GM21526 (cell line): ENCODE results near the gene MZF1.
"Not testable (repeated sequence)": the region's sequence is repeated elsewhere in the genome, so short reads cannot be mapped to it uniquely, and the experiment has no call there.

Experiments
- ATAC-seq: cut with Tn5 transposase; IDR thresholded peaks from one replicate; pipeline ENCODE4 v1.9.1; 2021; ENCODE audit warnings: moderate library complexity; ENCODE audit not compliant: unreplicated experiment, low FRiP score

The MZF1 gene

GRCh38 chr19:58572818-58573657, at the start of gene MZF1:
TSS of gene MZF1 (minus strand) at chr19:58573335. CDS start at chr19:58571389, 1,946 bp downstream.
- ATAC-seq, result peak; percentile 51

GRCh38 chr19:58607213-58607612, 34.1 kb upstream of the MZF1 start:
- ATAC-seq, result not testable (repeated sequence)

- not testable (repeated sequence) for ATAC-seq
These were observed 33.2 kb upstream of the MZF1 start for GRCh38 chr19:58606251-58606896.

- ATAC-seq, result no peak
These were observed 13.1 kb upstream of the MZF1 start for GRCh38 chr19:58586133-58586765.

GRCh38 chr19:58585442-58586132, 12.5 kb upstream of the MZF1 start:
- ATAC-seq, result no peak

GRCh38 chr19:58584498-58585441, 11.6 kb upstream of the MZF1 start:
- no peak for ATAC-seq

GRCh38 chr19:58582985-58583384, 9.8 kb upstream of the MZF1 start:
- ATAC-seq, result no peak

- ATAC-seq, result no peak
These were observed 8.3 kb upstream of the MZF1 start for GRCh38 chr19:58581227-58582141.

- no peak for ATAC-seq
These were observed 6.5 kb upstream of the MZF1 start for GRCh38 chr19:58579473-58580142.

- no peak for ATAC-seq
These were observed 5.1 kb upstream of the MZF1 start for GRCh38 chr19:58578012-58578925.

- ATAC-seq, result not testable (repeated sequence)
These were observed 4.4 kb upstream of the MZF1 start for GRCh38 chr19:58577581-58577980.

GRCh38 chr19:58575183-58576041, 2.3 kb upstream of the MZF1 start:
- ATAC-seq, result peak; percentile 39

GRCh38 chr19:58573658-58574164, 576 bp upstream of the MZF1 start:
- no peak for ATAC-seq

GRCh38 chr19:58572026-58572817, 913 bp downstream of the MZF1 start:
- no peak for ATAC-seq

- no peak for ATAC-seq
These were observed 1.6 kb downstream of the MZF1 start for GRCh38 chr19:58571575-58571947.
